HG03103 (cell line): ENCODE measurements around the gene PPP6R3.
"Not testable (repeated sequence)": the region's sequence is repeated elsewhere in the genome, so short reads cannot be mapped to it uniquely, and the experiment has no call there.

ENCODE experiments used
- ATAC-seq: cut with Tn5 transposase; IDR thresholded peaks from one replicate; pipeline ENCODE4 v1.9.1; 2021; ENCODE audit warnings: low read depth; ENCODE audit not compliant: unreplicated experiment

Gene PPP6R3

GRCh38 chr11:68434159-68434558 is 26.4 kb upstream of the PPP6R3 start:
- ATAC-seq: not testable (repeated sequence)

GRCh38 chr11:68436162-68436888 is 24.2 kb upstream of the PPP6R3 start:
- ATAC-seq: no peak

- no peak for ATAC-seq
Observed at GRCh38 chr11:68436985-68437926, 23.3 kb upstream of the PPP6R3 start.

GRCh38 chr11:68437927-68438657 is 22.5 kb upstream of the PPP6R3 start:
- ATAC-seq: no peak

- ATAC-seq: no peak
Observed at GRCh38 chr11:68438658-68439259, 21.8 kb upstream of the PPP6R3 start.

GRCh38 chr11:68439355-68440065 is 21.0 kb upstream of the PPP6R3 start:
- no peak for ATAC-seq

GRCh38 chr11:68440224-68440623 is 20.3 kb upstream of the PPP6R3 start:
- ATAC-seq: no peak

GRCh38 chr11:68441466-68442230 is 18.9 kb upstream of the PPP6R3 start:
- ATAC-seq: no peak

- ATAC-seq: no peak
Observed at GRCh38 chr11:68442433-68442832, 18.1 kb upstream of the PPP6R3 start.

GRCh38 chr11:68444566-68444965 is 16.0 kb upstream of the PPP6R3 start:
- no peak for ATAC-seq

GRCh38 chr11:68445531-68446035 is 15.0 kb upstream of the PPP6R3 start:
- no peak for ATAC-seq

- no peak for ATAC-seq
Observed at GRCh38 chr11:68446046-68446725, 14.4 kb upstream of the PPP6R3 start.

GRCh38 chr11:68447015-68447801 is 13.3 kb upstream of the PPP6R3 start:
- no peak for ATAC-seq

GRCh38 chr11:68447914-68448313 is 12.6 kb upstream of the PPP6R3 start:
- ATAC-seq: not testable (repeated sequence)

- no peak for ATAC-seq
Observed at GRCh38 chr11:68448604-68449011, 11.9 kb upstream of the PPP6R3 start.

GRCh38 chr11:68449951-68450350 is 10.6 kb upstream of the PPP6R3 start:
- no peak for ATAC-seq

GRCh38 chr11:68450711-68451110 is 9.8 kb upstream of the PPP6R3 start:
- no peak for ATAC-seq

GRCh38 chr11:68454767-68455166 is 5.8 kb upstream of the PPP6R3 start:
- ATAC-seq: no peak
